Measurements from ENCODE around the gene SPDEF. TPM values are rescaled to one million over a fixed set of nuclear protein-coding genes. Genes with fewer than 3 reads are reported as not detected.

Gene SPDEF
- total and polyA plus RNA-seq, 12 donors, result 0.06 to 0.14 (median 0.14) TPM; not detected in 8

DNA sequence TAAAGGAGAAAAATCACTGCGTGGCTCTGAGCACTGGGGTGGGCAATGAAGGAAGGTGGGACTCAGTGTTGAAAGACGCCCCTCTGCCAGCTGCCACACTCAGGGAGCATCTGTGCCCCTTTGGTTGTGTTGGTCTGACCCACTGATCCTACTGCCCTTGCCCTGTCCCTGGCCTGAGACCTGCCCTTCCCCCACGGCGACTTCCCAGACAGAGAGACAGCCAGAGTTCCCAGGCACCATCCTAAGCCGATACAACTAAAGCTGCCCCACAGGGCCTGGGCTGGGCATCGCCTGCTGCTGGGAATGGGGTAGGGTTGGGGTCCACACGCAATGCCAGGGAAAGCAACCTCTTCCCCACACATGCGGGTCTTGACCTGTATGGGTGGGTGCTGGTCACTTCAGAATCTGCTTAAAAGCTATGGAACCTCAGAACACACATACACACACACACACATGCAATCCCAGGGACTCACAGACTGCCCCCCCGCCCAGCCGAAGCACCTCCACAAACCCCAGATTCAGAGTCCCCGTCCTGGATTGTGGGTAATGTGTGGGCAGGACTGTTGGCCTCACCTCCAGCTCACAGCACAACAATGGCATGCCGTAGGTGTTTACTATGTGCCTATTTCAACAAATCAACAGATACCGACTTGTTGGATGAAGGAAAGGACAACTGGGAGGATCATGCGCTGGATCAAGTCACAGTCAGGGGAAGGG, 10.9 kb upstream of the SPDEF start:
- Histone ChIP-seq H3K4me3 (no peak overlapping the region), H3K27me3 (no peaks in the 10 kb centered on the region), H3K27ac (no peak overlapping the region), H3K9me3 (replicated peaks in 1 of 3) (no peaks in the 10 kb centered on the region), H3K36me3 (replicated peaks in 1 of 2) (no peaks in the 10 kb centered on the region), H3K4me1 (replicated peaks in 1 of 2) (no peaks in the 10 kb centered on the region)
- TF ChIP-seq POLR2A (IDR thresholded peaks at IDR 0.05), result no peak
- TF ChIP-seq, protein P1, sequence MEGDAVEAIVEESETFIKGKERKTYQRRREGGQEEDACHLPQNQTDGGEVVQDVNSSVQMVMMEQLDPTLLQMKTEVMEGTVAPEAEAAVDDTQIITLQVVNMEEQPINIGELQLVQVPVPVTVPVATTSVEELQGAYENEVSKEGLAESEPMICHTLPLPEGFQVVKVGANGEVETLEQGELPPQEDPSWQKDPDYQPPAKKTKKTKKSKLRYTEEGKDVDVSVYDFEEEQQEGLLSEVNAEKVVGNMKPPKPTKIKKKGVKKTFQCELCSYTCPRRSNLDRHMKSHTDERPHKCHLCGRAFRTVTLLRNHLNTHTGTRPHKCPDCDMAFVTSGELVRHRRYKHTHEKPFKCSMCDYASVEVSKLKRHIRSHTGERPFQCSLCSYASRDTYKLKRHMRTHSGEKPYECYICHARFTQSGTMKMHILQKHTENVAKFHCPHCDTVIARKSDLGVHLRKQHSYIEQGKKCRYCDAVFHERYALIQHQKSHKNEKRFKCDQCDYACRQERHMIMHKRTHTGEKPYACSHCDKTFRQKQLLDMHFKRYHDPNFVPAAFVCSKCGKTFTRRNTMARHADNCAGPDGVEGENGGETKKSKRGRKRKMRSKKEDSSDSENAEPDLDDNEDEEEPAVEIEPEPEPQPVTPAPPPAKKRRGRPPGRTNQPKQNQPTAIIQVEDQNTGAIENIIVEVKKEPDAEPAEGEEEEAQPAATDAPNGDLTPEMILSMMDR (IDR thresholded peaks at IDR 0.05), result no peak
- intact Hi-C loops (cut with DNase I), result no loop called here
- 74 to 82% (median 80%) methylated on average over 9 to 14 of the region's 14 CpGs for WGBS, 4 donors
- DNase-seq, result no peak

DNA sequence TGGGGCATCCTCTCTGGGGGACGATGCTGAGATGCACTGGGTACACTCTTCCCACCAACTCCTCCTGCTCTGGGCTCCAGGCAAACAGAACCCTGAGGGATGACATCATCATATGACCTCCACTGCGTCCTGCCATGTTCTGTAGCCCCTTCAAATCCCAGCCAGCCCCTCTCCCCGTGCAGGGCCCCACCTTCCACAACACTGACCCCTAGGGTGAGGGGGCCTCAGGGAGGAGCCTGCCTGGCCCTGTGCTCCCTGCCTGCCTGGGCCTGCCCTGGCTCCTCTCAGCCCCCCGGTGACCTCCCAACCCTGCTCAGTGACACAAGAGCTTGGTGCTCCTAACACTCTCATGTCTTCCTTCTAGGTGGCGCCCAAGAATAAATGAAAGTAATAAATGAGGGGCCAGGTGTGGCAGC, 9.6 kb upstream of the SPDEF start:
- Histone ChIP-seq H3K36me3 (replicated peaks in 1 of 2) (no peaks in the 10 kb centered on the region), H3K4me1 (replicated peaks in 1 of 2) (no peaks in the 10 kb centered on the region), H3K27me3 (no peaks in the 10 kb centered on the region), H3K4me3 (no peak overlapping the region), H3K27ac (no peak overlapping the region), H3K9me3 (replicated peaks in 1 of 3) (no peaks in the 10 kb centered on the region)
- TF ChIP-seq, protein P1 (IDR thresholded peaks at IDR 0.05), result no peak
- no peak for TF ChIP-seq POLR2A (IDR thresholded peaks at IDR 0.05)
- intact Hi-C loops (cut with DNase I), result no loop called here
- WGBS, 4 donors, result 45 to 61% (median 60%) methylated on average over 4 to 5 of the region's 5 CpGs
- DNase-seq, result no peak

DNA sequence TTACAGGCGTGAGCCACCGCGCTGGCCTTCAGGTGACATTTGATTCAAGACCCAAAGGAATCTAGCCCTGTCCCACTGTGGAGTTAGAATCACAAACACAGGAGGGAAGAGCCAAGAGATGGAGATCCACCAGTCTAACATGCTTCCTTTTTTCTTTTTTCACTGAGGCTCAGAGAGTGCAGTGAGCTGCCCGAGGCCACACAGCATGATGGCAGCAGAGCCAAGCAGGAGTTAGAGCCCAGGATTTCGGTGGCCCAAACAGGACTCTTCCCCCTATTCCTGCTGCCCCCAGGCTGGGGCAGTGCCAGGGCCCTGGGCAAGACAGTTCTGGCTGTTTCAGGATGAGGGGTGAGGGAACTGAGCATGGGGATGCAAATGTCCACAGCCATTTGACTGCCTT, 8.1 kb upstream of the SPDEF start:
- no peak for DNase-seq
- Histone ChIP-seq H3K4me3 (no peak overlapping the region), H3K27me3 (no peaks in the 10 kb centered on the region), H3K27ac (no peak overlapping the region), H3K9me3 (replicated peaks in 1 of 3) (no peaks in the 10 kb centered on the region), H3K36me3 (replicated peaks in 1 of 2) (no peaks in the 10 kb centered on the region), H3K4me1 (replicated peaks in 1 of 2) (no peaks in the 10 kb centered on the region)
- intact Hi-C loops (cut with DNase I), result no loop called here
- WGBS, 4 donors, result 90 to 95% (median 95%) methylated on average over 4 to 5 of the region's 5 CpGs
- TF ChIP-seq, protein P1 (IDR thresholded peaks at IDR 0.05), result no peak
- no peak for TF ChIP-seq POLR2A (IDR thresholded peaks at IDR 0.05)

DNA sequence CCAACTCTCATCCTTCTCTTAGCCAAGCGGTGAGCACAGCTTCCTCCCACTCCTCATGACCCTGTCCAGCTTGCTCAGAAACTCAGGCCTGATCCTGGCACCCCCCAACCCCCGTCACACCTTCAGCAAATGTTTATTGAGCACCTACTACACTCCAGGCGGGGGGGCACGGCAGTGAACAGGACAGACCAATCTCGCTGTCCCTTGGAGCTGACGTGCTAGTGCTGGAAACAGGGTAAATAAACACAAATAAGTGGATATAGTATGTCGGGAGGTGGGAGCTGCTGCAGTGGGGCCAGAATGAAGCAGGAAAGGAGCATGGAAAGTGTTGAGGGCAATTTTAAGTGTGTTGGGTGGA, 7.4 kb upstream of the SPDEF start:
- 69 to 78% (median 76%) methylated on average over 7 of the region's 7 CpGs for WGBS, 4 donors
- TF ChIP-seq POLR2A (IDR thresholded peaks at IDR 0.05), result no peak
- TF ChIP-seq, protein P1 (IDR thresholded peaks at IDR 0.05), result no peak
- Histone ChIP-seq H3K4me3 (no peak overlapping the region), H3K4me1 (replicated peaks in 1 of 2) (no peaks in the 10 kb centered on the region), H3K9me3 (replicated peaks in 1 of 3) (no peaks in the 10 kb centered on the region), H3K27ac (no peak overlapping the region), H3K36me3 (replicated peaks in 1 of 2) (no peaks in the 10 kb centered on the region), H3K27me3 (no peaks in the 10 kb centered on the region)
- DNase-seq, result no peak
- intact Hi-C loops (cut with DNase I), result no loop called here
